ENCODE results near the gene TYW1B. TPM values are rescaled to one million over a fixed set of nuclear protein-coding genes. Genes with fewer than 3 reads are reported as not detected.
"Not testable (repeated sequence)": the region's sequence is repeated elsewhere in the genome, so short reads cannot be mapped to it uniquely, and the experiment has no call there.

Gene TYW1B
- total RNA-seq, 1 donor from 2014 or later: 1.9 TPM

- no peaks in the 10 kb centered on the region for H3K9me3 Mint-ChIP-seq (ENCODE audit: unreplicated experiment)
Observed at GRCh38 chr7:72710983-72711382, 117.0 kb downstream of the TYW1B start.

GRCh38 chr7:72709909-72710308, 118.1 kb downstream of the TYW1B start:
- DNase-seq (ENCODE audit: low spot score): no peak
- TF ChIP-seq CTCF (IDR thresholded peaks at IDR 0.05; ENCODE audit: unreplicated experiment): no peak
- H3K4me3 Mint-ChIP-seq (ENCODE audit: unreplicated experiment): no peak overlapping the region
- no peak overlapping the region for H3K27ac Mint-ChIP-seq (ENCODE audit: unreplicated experiment)
- no peaks in the 10 kb centered on the region for H3K9me3 Mint-ChIP-seq (ENCODE audit: unreplicated experiment)
- H3K36me3 Mint-ChIP-seq (ENCODE audit: low read depth, unreplicated experiment): peaks cover 4% of the 10 kb centered on the region
- H3K4me1 Mint-ChIP-seq (ENCODE audit: unreplicated experiment): no peaks in the 10 kb centered on the region
- no peaks in the 10 kb centered on the region for H3K27me3 Mint-ChIP-seq (ENCODE audit: unreplicated experiment)

More at GRCh38 chr7:72710983-72711382, 117.0 kb downstream of the TYW1B start:
- H3K36me3 Mint-ChIP-seq (ENCODE audit: low read depth, unreplicated experiment): peaks cover 4% of the 10 kb centered on the region
- H3K4me1 Mint-ChIP-seq (ENCODE audit: unreplicated experiment): no peaks in the 10 kb centered on the region
- no peaks in the 10 kb centered on the region for H3K27me3 Mint-ChIP-seq (ENCODE audit: unreplicated experiment)
- no peak overlapping the region for H3K4me3 Mint-ChIP-seq (ENCODE audit: unreplicated experiment)
- H3K27ac Mint-ChIP-seq (ENCODE audit: unreplicated experiment): no peak overlapping the region
- TF ChIP-seq CTCF (IDR thresholded peaks at IDR 0.05; ENCODE audit: unreplicated experiment): no peak
- DNase-seq (ENCODE audit: low spot score): no peak

GRCh38 chr7:72708371-72709050, 119.5 kb downstream of the TYW1B start:
- not testable (repeated sequence) for H3K27ac Mint-ChIP-seq (ENCODE audit: unreplicated experiment); DNase-seq (ENCODE audit: low spot score); H3K4me1 Mint-ChIP-seq (ENCODE audit: unreplicated experiment); H3K36me3 Mint-ChIP-seq (ENCODE audit: low read depth, unreplicated experiment); H3K27me3 Mint-ChIP-seq (ENCODE audit: unreplicated experiment); H3K9me3 Mint-ChIP-seq (ENCODE audit: unreplicated experiment); H3K4me3 Mint-ChIP-seq (ENCODE audit: unreplicated experiment)

GRCh38 chr7:72706521-72706920, 121.5 kb downstream of the TYW1B start:
- no peak for DNase-seq (ENCODE audit: low spot score)
- H3K36me3 Mint-ChIP-seq (ENCODE audit: low read depth, unreplicated experiment): peaks cover 4% of the 10 kb centered on the region
- TF ChIP-seq CTCF (IDR thresholded peaks at IDR 0.05; ENCODE audit: unreplicated experiment): no peak
- H3K27ac Mint-ChIP-seq (ENCODE audit: unreplicated experiment): no peak overlapping the region
- H3K4me1 Mint-ChIP-seq (ENCODE audit: unreplicated experiment): no peaks in the 10 kb centered on the region
- no peaks in the 10 kb centered on the region for H3K27me3 Mint-ChIP-seq (ENCODE audit: unreplicated experiment)
- H3K9me3 Mint-ChIP-seq (ENCODE audit: unreplicated experiment): no peaks in the 10 kb centered on the region
- H3K4me3 Mint-ChIP-seq (ENCODE audit: unreplicated experiment): no peak overlapping the region

- H3K9me3 Mint-ChIP-seq (ENCODE audit: unreplicated experiment); H3K27me3 Mint-ChIP-seq (ENCODE audit: unreplicated experiment); H3K27ac Mint-ChIP-seq (ENCODE audit: unreplicated experiment); H3K4me3 Mint-ChIP-seq (ENCODE audit: unreplicated experiment); H3K36me3 Mint-ChIP-seq (ENCODE audit: low read depth, unreplicated experiment); DNase-seq (ENCODE audit: low spot score); H3K4me1 Mint-ChIP-seq (ENCODE audit: unreplicated experiment): not testable (repeated sequence)
Observed at GRCh38 chr7:72705693-72706092, 122.3 kb downstream of the TYW1B start.

- Mint-ChIP-seq H3K36me3 (ENCODE audit: low read depth, unreplicated experiment) (peaks cover 4% of the 10 kb centered on the region), H3K9me3 (ENCODE audit: unreplicated experiment) (no peaks in the 10 kb centered on the region), H3K4me1 (ENCODE audit: unreplicated experiment) (no peaks in the 10 kb centered on the region), H3K27me3 (ENCODE audit: unreplicated experiment) (no peaks in the 10 kb centered on the region), H3K4me3 (ENCODE audit: unreplicated experiment) (no peak overlapping the region), H3K27ac (ENCODE audit: unreplicated experiment) (no peak overlapping the region)
- no peak for TF ChIP-seq CTCF (IDR thresholded peaks at IDR 0.05; ENCODE audit: unreplicated experiment)
- DNase-seq (ENCODE audit: low spot score): no peak
Observed at GRCh38 chr7:72704894-72705293, 123.1 kb downstream of the TYW1B start.

GRCh38 chr7:72700548-72700947, 127.5 kb downstream of the TYW1B start:
- not testable (repeated sequence) for H3K36me3 Mint-ChIP-seq (ENCODE audit: low read depth, unreplicated experiment); H3K4me1 Mint-ChIP-seq (ENCODE audit: unreplicated experiment); H3K4me3 Mint-ChIP-seq (ENCODE audit: unreplicated experiment); DNase-seq (ENCODE audit: low spot score); H3K9me3 Mint-ChIP-seq (ENCODE audit: unreplicated experiment); H3K27me3 Mint-ChIP-seq (ENCODE audit: unreplicated experiment); H3K27ac Mint-ChIP-seq (ENCODE audit: unreplicated experiment)

- not testable (repeated sequence) for H3K4me1 Mint-ChIP-seq (ENCODE audit: unreplicated experiment); H3K27me3 Mint-ChIP-seq (ENCODE audit: unreplicated experiment); H3K4me3 Mint-ChIP-seq (ENCODE audit: unreplicated experiment); H3K9me3 Mint-ChIP-seq (ENCODE audit: unreplicated experiment); H3K27ac Mint-ChIP-seq (ENCODE audit: unreplicated experiment); DNase-seq (ENCODE audit: low spot score); H3K36me3 Mint-ChIP-seq (ENCODE audit: low read depth, unreplicated experiment)
Observed at GRCh38 chr7:72697066-72697465, 130.9 kb downstream of the TYW1B start.

GRCh38 chr7:72696643-72697042, 131.4 kb downstream of the TYW1B start:
- not testable (repeated sequence) for H3K9me3 Mint-ChIP-seq (ENCODE audit: unreplicated experiment); DNase-seq (ENCODE audit: low spot score); H3K27me3 Mint-ChIP-seq (ENCODE audit: unreplicated experiment); H3K4me3 Mint-ChIP-seq (ENCODE audit: unreplicated experiment); H3K36me3 Mint-ChIP-seq (ENCODE audit: low read depth, unreplicated experiment); H3K27ac Mint-ChIP-seq (ENCODE audit: unreplicated experiment); H3K4me1 Mint-ChIP-seq (ENCODE audit: unreplicated experiment)
